Mesenchymal stem cell (in vitro differentiated cells and primary cell): ENCODE data around the gene LGSN.

Source experiments
- DNase-seq: peaks from one replicate; pipeline ENCODE4 v3.0.0-alpha.2; 2013
- H2AFZ ChIP-seq: one replicate; pipeline ENCODE4 v1.6.1; 2013; ENCODE audit warnings: low read depth, mild to moderate bottlenecking, control low read depth, inconsistent platforms, low read length, moderate library complexity
- H2AK5ac ChIP-seq: 2 replicates; pipeline ENCODE4 v1.6.1; 2013; ENCODE audit warnings: low read length, moderate library complexity, mild to moderate bottlenecking, inconsistent platforms; ENCODE audit not compliant: severe bottlenecking
- H2BK120ac ChIP-seq: one replicate; pipeline ENCODE4 v1.6.1; 2013; ENCODE audit warnings: low read depth, mild to moderate bottlenecking, inconsistent platforms, low read length, moderate library complexity
- H2BK12ac ChIP-seq, 2 experiments: one replicate each; pipeline ENCODE4 v1.6.1; 2013; ENCODE audit warnings: inconsistent platforms in 2 of 2, low read length in 2 of 2, mild to moderate bottlenecking in 2 of 2, moderate library complexity in 2 of 2, control low read depth in 1 of 2
- H2BK15ac ChIP-seq: one replicate; pipeline ENCODE4 v1.6.1; 2013; ENCODE audit warnings: mild to moderate bottlenecking, low read depth, inconsistent platforms; ENCODE audit not compliant: poor library complexity, severe bottlenecking
- H2BK5ac ChIP-seq: 2 replicates; pipeline ENCODE4 v1.6.1; 2013; ENCODE audit warnings: low read depth, mild to moderate bottlenecking, low read length, control low read depth, inconsistent platforms; ENCODE audit not compliant: poor library complexity, severe bottlenecking
- H3K14ac ChIP-seq, 2 experiments: one replicate each; pipeline ENCODE4 v1.6.1; 2013; ENCODE audit warnings: inconsistent platforms in 2 of 2, low read length in 2 of 2, control low read depth in 1 of 2, mild to moderate bottlenecking in 1 of 2, moderate library complexity in 1 of 2
- H3K18ac ChIP-seq, 2 experiments: one replicate each; pipeline ENCODE4 v1.6.1; 2013; ENCODE audit warnings: inconsistent platforms in 2 of 2, low read length in 2 of 2, control low read depth in 1 of 2, low read depth in 1 of 2, mild to moderate bottlenecking in 1 of 2
- H3K23ac ChIP-seq, 2 experiments: one replicate each; pipeline ENCODE4 v1.6.1; 2013; ENCODE audit warnings: inconsistent platforms in 2 of 2, low read length in 2 of 2, mild to moderate bottlenecking in 2 of 2, moderate library complexity in 2 of 2, control low read depth in 1 of 2
- H3K27ac ChIP-seq: 2 replicates; pipeline ENCODE4 v1.5.1; 2013; ENCODE audit warnings: mild to moderate bottlenecking, moderate library complexity, low read length, control low read depth, inconsistent platforms; ENCODE audit not compliant: poor library complexity, severe bottlenecking
- H3K27me3 ChIP-seq, 2 experiments: 2 replicates each; pipeline versions ENCODE4 v1.6.1 to v1.7.0; 2013; ENCODE audit warnings: low read length in 2 of 2, mild to moderate bottlenecking in 2 of 2, moderate library complexity in 2 of 2, control low read depth in 1 of 2, inconsistent platforms in 1 of 2; ENCODE audit not compliant: control insufficient read depth in 1 of 2, insufficient read depth in 1 of 2
- H3K36me3 ChIP-seq, 2 experiments: 2 replicates each; pipeline versions ENCODE4 v1.6.1 to v1.7.0; 2013; ENCODE audit warnings: low read length in 2 of 2, control low read depth in 1 of 2, inconsistent platforms in 1 of 2, low read depth in 1 of 2, mild to moderate bottlenecking in 1 of 2; ENCODE audit not compliant: insufficient read depth in 2 of 2, control insufficient read depth in 1 of 2
- H3K4ac ChIP-seq, 2 experiments: one replicate each; pipeline ENCODE4 v1.6.1; 2013; ENCODE audit warnings: inconsistent platforms in 2 of 2, low read length in 2 of 2, mild to moderate bottlenecking in 2 of 2, moderate library complexity in 2 of 2, control low read depth in 1 of 2, low read depth in 1 of 2
- H3K4me1 ChIP-seq: 2 replicates; pipeline ENCODE4 v1.6.1; 2013; ENCODE audit warnings: low read depth, low read length, control low read depth; ENCODE audit not compliant: control insufficient read depth, insufficient read depth
- H3K4me2 ChIP-seq: 2 replicates; pipeline ENCODE4 v1.6.1; 2013; ENCODE audit warnings: low read length, mild to moderate bottlenecking, inconsistent platforms; ENCODE audit not compliant: poor library complexity, severe bottlenecking
- H3K4me3 ChIP-seq, 2 experiments: 2 replicates each; pipeline versions ENCODE4 v1.5.1 to v1.7.0; 2013; ENCODE audit warnings: low read length in 2 of 2, mild to moderate bottlenecking in 2 of 2, control low read depth in 1 of 2, low read depth in 1 of 2; ENCODE audit not compliant: insufficient read depth in 1 of 2
- H3K79me1 ChIP-seq: replicated peaks from 2 replicates; pipeline ENCODE4 v1.6.1; 2013; ENCODE audit warnings: mild to moderate bottlenecking, control low read depth, low read length, inconsistent platforms; ENCODE audit not compliant: poor library complexity, severe bottlenecking
- H3K9ac ChIP-seq: 2 replicates; pipeline ENCODE4 v1.7.0; 2013; ENCODE audit warnings: mild to moderate bottlenecking, low read length, moderate library complexity
- H3K9me3 ChIP-seq: 2 replicates; pipeline ENCODE4 v1.7.0; 2013; ENCODE audit warnings: mild to moderate bottlenecking, low read length; ENCODE audit not compliant: control insufficient read depth
- H4K8ac ChIP-seq: one replicate; pipeline ENCODE4 v1.6.1; 2013; ENCODE audit warnings: inconsistent platforms, mild to moderate bottlenecking, low read length, moderate library complexity
- H4K91ac ChIP-seq: one replicate; pipeline ENCODE4 v1.6.1; 2013; ENCODE audit warnings: mild to moderate bottlenecking, low read length, inconsistent platforms
- WGBS: methylation state at CpG from one replicate; pipeline ENCODE4 v1.1.7; 2013; ENCODE audit warnings: mixed read lengths; 5-methylcytosine and 5-hydroxymethylcytosine counted together

The LGSN gene

GRCh38 chr6:63289269-63289872 is 30.4 kb downstream of the LGSN start:
- Histone ChIP-seq H3K18ac (no peak overlapping the region), H2BK120ac (no peak overlapping the region), H2BK12ac (no peak overlapping the region), H3K4ac (no peak overlapping the region), H3K27ac (no peak overlapping the region), H2AK5ac (no peak overlapping the region), H3K23ac (no peak overlapping the region), H2BK5ac (no peak overlapping the region), H3K9me3 (no peaks in the 10 kb centered on the region), H3K36me3 (no peaks in the 10 kb centered on the region), H3K14ac (no peak overlapping the region), H3K9ac (no peak overlapping the region), H3K4me1 (no peaks in the 10 kb centered on the region), H4K91ac (no peak overlapping the region), H3K27me3 (no peaks in the 10 kb centered on the region), H3K4me3 (no peak overlapping the region), H2BK15ac (no peak overlapping the region), H3K79me1 (no peaks in the 10 kb centered on the region), H2AFZ (no peak overlapping the region), H3K4me2 (no peak overlapping the region), H4K8ac (no peak overlapping the region)
- DNase-seq: no peak
- 100% methylated on average over 4 of the region's 4 CpGs for WGBS

GRCh38 chr6:63280639-63281180 is 39.1 kb downstream of the LGSN start:
- H3K4me2 ChIP-seq: no peak overlapping the region
- no peak overlapping the region for H2BK5ac ChIP-seq
- H3K14ac ChIP-seq: no peak overlapping the region
- H3K9me3 ChIP-seq: no peaks in the 10 kb centered on the region
- no peak overlapping the region for H2AK5ac ChIP-seq
- 96% methylated on average over 2 of the region's 3 CpGs for WGBS
- no peaks in the 10 kb centered on the region for H3K4me1 ChIP-seq
- H2AFZ ChIP-seq: no peak overlapping the region
- DNase-seq: no peak
- H3K4me3 ChIP-seq: no peak overlapping the region
- no peak overlapping the region for H2BK120ac ChIP-seq
- no peak overlapping the region for H2BK15ac ChIP-seq
- H2BK12ac ChIP-seq: no peak overlapping the region
- H3K27ac ChIP-seq: no peak overlapping the region
- H3K36me3 ChIP-seq: no peaks in the 10 kb centered on the region
- H3K23ac ChIP-seq: no peak overlapping the region
- no peak overlapping the region for H4K91ac ChIP-seq
- H3K9ac ChIP-seq: no peak overlapping the region
- H3K27me3 ChIP-seq: no peaks in the 10 kb centered on the region
- H3K79me1 ChIP-seq: no peaks in the 10 kb centered on the region
- no peak overlapping the region for H3K18ac ChIP-seq
- H3K4ac ChIP-seq: no peak overlapping the region
- H4K8ac ChIP-seq: no peak overlapping the region

- H3K4me1 ChIP-seq: no peaks in the 10 kb centered on the region
- H3K9me3 ChIP-seq: no peaks in the 10 kb centered on the region
- no peak overlapping the region for H3K4me2 ChIP-seq
- no peak overlapping the region for H3K4me3 ChIP-seq
- H3K18ac ChIP-seq: no peak overlapping the region
- DNase-seq: no peak
- no peak overlapping the region for H4K91ac ChIP-seq
- H3K79me1 ChIP-seq: no peaks in the 10 kb centered on the region
- no peak overlapping the region for H3K27ac ChIP-seq
- no peak overlapping the region for H2BK12ac ChIP-seq
- no peak overlapping the region for H3K4ac ChIP-seq
- no peak overlapping the region for H2AK5ac ChIP-seq
- H2BK120ac ChIP-seq: no peak overlapping the region
- H3K9ac ChIP-seq: no peak overlapping the region
- no peak overlapping the region for H3K14ac ChIP-seq
- no peak overlapping the region for H3K23ac ChIP-seq
- H2AFZ ChIP-seq: no peak overlapping the region
- H2BK15ac ChIP-seq: no peak overlapping the region
- no peak overlapping the region for H4K8ac ChIP-seq
- H3K27me3 ChIP-seq: no peaks in the 10 kb centered on the region
- H3K36me3 ChIP-seq: no peaks in the 10 kb centered on the region
- no peak overlapping the region for H2BK5ac ChIP-seq
Observed at GRCh38 chr6:63278916-63279315, 40.9 kb downstream of the LGSN start.

- Histone ChIP-seq H3K4ac (no peak overlapping the region), H2BK5ac (no peak overlapping the region), H3K27me3 (no peaks in the 10 kb centered on the region), H2BK15ac (no peak overlapping the region), H3K27ac (no peak overlapping the region), H3K9me3 (no peaks in the 10 kb centered on the region), H3K4me1 (no peaks in the 10 kb centered on the region), H3K4me2 (no peak overlapping the region), H2AK5ac (no peak overlapping the region), H3K14ac (no peak overlapping the region), H4K91ac (no peak overlapping the region), H2BK120ac (no peak overlapping the region), H3K36me3 (no peaks in the 10 kb centered on the region), H2AFZ (no peak overlapping the region), H3K9ac (no peak overlapping the region), H2BK12ac (no peak overlapping the region), H3K4me3 (no peak overlapping the region), H3K79me1 (no peaks in the 10 kb centered on the region), H3K23ac (no peak overlapping the region), H4K8ac (no peak overlapping the region), H3K18ac (no peak overlapping the region)
- WGBS: no CpG with 5 or more reads among the region's 1 CpG
- DNase-seq: no peak
Observed at GRCh38 chr6:63275953-63276352, 43.8 kb downstream of the LGSN start.
